DMS53 treated with DMSO at 0.1 percent for 48 hours (cell line): Measurements from ENCODE around the gene ABT1.

ENCODE experiments used
- DNase-seq: peaks from one replicate; lab custom pipeline; 2025; ENCODE audit not compliant: unreplicated experiment; lab: John Stamatoyannopoulos, UW

The ABT1 gene

DNA sequence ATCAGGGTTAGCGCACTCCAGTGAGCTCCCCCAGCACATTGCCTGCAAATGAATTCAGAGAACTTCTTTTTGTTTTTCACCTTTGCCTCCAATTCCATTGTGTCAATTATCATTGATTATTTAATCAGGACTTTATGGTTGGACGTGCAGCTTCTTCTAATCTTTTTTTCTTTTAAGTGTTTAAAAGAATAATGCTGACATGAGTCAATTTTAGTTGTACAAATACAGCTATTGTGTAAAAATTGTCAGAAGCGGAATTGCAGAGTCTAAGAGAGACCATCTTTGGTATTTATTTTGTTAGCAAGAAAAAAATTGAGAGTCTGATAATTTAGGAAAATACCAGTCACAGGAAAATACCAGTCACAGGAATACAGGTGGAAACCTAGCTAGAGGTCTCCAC is 5.5 kb downstream of the ABT1 start:
- no peak for DNase-seq

DNA sequence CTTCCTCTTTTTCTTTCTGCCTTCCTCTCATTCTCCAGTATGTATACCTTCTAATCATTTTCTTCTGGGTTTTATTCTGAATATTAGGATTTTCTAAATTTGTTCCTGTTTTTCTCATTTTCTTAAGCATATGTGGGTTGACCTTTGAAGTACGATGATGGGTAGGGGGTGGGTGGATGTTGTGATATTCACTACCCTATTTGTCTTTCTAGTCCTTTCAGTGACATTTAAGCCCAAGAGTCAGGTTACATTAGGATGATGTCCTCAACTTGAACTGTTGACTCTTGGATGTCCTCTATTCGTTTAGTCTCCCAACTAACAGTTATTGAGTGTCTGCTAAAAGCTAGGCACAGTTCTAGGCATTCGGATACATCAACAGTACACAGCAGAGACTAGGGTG is 7.3 kb downstream of the ABT1 start:
- DNase-seq = no peak

DNA sequence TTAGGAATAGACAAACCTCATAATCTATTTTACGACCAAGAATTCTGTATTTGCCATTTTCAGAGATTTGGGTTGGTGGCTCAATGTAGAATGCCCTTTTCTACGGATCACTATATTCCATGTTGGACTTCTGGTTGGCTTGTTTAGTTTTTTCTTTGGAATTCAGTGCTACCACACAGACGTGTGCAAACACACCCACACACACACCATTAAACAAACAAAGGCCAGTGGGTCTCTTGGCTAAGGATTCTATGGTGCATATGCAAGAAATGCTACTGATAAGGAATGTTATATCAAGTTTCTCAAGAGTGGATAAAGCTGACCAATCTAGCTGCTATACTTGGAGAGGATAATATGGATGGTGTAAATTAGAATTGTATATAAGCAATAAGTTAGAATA is 8.0 kb downstream of the ABT1 start:
- no peak for DNase-seq

DNA sequence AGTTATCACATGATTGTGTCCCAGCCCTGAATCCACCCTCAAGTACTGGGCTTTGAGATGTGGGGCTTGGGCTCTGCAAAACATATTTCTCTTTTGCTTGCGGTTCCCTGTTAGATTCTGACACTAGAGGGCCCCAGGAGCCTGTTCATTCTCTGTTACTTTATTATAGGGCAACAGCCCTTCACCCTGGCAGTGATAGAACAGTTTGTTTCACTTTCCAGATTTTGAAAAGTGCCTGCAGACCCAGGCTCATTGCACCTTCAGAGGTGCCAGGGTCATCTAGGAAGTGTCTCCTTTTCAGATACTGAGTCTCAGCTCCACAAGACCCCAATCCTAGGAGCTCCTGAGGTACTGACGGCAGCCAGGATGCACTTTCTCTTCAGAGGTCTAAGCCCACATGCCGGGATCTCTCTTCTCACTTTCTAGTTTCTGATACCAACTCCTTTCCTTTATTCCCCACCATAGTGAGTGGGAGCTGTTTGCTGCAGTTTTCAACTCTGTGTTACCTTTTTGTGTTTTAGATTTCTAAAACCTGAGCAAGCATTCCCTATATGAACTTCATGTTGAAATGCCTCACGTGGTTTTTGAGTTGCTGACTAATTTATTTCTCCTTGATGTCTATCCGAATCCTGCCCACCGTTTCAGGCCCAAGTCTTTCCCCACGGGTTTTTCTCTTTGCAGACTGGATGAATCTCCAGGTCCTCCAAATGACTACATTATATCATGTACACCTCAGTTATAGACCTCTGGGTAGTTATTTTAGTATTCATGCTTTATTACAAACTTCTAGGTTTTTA is 10.9 kb downstream of the ABT1 start:
- DNase-seq = peak; percentile 69

DNA sequence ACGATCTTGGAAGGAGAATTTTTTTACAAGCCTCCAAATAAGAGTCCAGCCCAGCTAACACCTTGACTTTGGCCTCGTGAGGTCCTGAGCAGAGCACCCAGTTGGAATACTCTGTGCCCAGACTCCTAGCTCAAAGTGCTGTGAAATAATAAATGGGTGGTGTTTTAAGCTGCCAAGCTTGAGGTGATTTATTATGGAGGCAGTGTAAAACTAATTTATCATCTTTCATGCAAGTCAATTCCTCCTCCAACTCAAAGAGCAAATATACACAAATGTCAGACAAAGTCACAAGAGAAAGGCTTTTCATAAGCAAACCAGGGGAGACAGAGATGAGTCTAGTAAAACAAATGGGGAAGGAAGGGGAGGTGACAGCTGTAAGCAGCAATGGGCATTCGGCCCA is 12.7 kb downstream of the ABT1 start:
- DNase-seq = no peak

DNA sequence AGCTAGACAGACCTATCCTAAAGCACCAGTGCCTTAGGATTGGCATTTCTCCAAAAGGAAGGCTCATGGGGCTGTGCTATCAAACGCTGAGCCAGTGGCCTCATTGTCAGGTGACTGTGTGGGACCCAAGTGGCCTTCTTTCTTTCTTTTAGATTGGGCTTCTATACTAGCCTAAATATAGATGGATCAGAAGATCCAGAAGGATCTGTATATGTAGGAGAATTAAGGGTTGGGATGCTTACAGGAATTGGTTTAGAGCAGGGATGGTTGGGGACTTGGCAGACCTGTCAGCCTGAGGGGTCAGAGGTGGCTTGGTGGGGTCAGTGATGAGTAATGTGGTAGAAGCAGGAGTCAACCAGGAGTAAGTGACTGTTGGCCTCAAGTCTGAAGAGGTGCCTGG is 14.8 kb downstream of the ABT1 start:
- DNase-seq = no peak

DNA sequence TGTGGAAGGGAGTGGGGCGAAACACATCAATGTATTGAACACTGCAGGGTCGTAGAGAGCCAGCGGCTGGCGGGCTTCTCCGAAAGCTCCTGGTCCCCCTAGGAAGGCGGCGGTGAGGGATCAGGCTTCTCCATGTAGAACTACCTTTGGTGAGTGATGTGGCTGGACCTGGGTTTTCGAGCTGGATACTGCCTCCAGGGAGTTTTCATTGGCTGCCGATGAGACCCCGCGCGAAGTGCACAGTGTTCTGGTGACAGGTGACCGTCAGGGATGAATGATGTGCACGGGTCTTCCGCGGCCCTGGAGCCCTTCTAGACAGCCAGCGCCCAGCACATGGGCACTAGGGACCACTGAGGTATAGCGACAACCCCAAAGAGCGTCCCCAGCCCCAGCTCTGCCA is 16.4 kb downstream of the ABT1 start:
- no peak for DNase-seq

DNA sequence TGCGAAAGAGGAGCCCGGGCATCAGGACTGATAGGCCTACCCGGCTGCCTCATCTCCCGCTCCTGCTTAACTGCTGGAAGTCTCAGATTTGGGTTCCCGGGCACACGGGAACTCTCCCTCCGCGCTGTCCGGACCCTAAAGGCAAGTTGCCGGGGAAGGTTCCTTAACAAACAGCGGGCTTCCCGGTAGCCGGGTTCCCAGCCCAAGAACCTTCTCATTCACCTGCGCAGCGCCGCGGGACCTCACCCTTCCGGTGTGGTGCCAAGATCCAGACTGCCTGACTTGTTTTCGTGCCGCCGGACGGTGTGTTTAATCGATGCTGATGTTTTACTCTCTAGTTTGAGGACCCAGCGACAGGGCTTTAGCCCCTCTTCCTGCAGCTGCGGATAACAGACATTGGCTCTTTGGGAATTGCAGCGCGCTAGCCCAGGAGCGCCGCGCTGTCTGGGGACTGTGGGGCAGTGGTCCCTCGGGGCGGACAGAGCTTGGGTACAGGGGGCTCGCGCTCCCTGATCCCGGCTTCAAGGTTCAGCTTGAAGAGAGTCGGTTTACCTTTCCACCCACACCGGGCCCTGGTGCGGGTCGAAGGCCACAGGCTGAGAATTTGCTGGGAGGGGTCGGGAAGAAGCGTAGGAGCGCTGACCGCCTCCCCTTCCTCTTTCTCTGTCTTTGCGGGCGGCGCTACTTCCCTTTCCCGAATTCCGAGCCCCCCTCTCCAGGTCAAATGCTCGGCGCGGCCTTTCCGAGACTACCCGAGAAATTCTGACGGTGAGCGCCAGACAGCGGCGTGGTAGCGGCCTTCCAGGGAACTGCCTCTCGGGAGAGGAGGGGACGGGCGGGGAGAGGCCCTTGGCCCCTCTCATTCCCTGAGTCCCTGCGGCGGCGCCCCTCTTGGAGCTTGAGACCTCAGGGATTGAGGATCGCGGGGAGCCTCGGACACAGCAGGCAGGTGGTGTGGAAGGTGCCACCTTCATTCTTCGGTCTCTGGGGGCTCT is 17.2 kb downstream of the ABT1 start:
- DNase-seq = peak; percentile 21

DNA sequence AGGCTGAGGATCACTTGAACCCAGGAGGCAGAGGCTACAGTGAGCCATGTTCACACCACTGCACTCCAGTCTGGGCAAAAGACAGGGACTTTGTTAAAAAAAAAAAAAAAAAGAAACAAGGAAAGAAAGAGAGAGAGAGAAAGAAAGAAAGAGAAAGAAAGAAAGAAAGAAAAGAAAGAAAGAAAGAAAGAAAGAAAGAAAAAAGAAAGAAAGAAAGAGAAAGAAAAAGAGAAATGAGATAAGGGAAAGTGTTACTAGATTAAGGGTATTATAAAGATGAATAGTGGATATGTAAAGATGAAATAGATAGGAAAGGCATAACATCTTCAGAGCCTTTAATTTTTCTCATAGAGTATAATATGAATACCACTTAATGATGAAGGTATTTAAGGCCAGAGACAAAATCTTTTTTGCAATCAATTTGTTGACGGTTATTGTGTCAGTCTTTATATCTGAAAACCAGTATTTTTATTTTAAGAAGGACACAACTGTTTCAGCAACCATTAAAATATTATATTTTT is 26.6 kb downstream of the ABT1 start:
- DNase-seq = no peak

DNA sequence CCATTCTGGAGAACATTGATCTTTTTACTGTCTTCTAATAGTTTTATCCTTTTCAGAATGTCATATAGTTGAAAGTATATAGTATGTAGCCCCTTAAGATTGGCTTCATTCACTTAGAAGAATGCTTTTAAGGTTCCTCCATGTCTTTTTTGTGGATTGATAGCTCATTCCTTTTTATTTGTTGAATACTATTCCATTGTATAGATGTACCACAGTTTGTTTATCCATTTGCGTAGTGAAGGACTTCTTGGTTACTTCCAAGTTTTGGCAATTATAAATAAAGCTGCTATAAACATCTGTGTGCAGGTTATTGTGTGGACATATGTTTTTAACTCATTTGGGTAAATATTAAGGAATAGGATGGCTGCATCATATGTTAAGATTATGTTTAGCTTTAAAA is 27.8 kb downstream of the ABT1 start:
- no peak for DNase-seq

DNA sequence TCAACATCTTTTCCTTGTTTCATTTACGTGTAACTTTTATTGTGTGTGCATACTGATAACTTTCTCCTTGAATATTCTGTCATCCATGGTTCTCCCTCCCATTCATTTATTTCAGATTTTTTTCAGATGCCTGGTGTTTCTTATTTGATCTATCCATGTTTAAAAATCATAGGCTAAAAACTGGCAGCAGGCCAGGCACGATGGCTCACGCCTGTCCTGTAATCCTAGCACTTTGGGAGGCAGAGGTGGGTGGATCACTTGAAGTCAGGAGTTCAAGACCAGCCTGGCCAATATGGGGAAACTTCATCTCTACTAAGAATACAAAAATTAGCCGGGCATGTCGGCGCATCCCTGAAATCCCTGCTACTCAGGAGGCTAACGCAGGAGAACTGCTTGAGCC is 31.1 kb downstream of the ABT1 start:
- DNase-seq = no peak

DNA sequence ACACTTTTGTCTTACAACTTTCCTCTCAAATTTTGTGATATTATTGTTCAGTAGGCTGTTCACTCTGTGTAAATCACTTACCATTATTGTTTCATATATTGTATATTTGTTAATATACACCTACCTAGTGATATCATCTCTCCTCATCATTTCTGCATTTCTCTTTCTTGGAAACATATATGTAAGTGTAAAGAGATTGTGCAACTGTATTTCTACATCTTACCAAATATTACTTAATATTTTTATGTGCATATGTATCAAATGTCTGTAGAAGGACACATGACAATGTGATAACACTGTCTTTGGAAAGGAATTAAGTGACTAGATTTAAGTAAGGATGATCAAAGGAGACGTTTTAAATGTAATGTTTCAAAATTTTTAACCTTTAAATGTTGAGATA is 32.6 kb downstream of the ABT1 start:
- DNase-seq = no peak

DNA sequence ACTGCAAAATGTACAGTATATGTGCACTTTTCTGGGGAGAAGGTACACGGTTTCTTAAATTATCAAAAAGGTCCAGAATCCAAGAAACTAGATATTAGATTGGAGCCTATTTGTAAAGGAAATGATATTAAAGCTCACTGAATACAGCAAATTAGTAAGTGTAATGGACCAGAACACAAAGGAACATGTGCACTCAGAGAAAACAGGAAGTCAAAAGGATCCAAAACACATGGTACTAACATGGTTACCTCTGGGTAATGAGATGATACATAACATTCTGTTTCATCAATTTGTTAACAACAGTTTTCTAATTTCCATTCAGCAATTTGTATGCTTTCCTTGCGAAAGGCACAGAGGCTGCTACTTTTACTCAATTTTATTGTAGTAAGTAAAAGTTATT is 44.1 kb downstream of the ABT1 start:
- DNase-seq = no peak

DNA sequence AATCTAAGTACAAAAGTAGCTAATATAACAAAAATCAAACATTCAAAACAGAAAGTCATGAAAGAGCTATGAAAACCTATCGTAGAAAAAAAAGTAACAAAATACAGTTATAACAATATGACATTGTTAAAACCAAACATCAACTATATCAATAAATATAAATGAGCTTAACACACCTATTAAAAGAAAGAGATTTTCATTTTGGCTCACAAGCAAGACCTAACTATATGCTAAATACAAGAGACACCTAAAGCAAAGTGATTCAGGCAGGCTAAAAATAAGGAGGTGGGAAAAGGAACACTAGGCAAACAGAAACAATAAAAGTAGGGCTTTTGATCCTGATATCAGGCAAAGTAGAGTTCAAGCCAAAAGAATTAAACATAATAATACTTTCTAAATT is 49.3 kb downstream of the ABT1 start:
- no peak for DNase-seq
